AG04449 (cell line): ENCODE results near the gene USP48.

ENCODE experiments used
- CTCF ChIA-PET: fragments of 350-600 bp; formaldehyde crosslinking; extraction: SDS; loops from one replicate; lab custom pipeline; 2021; ENCODE audit warnings: antibody characterized with exemption; lab: Yijun Ruan, JAX
- POLR2A ChIA-PET: fragments of 400-600, 350-600 bp; formaldehyde crosslinking; extraction: SDS; loops from one replicate; lab custom pipeline; 2020; ENCODE audit warnings: antibody characterized with exemption, inconsistent platforms; lab: Yijun Ruan, JAX
- DNase-seq: peaks from one replicate; pipeline ENCODE4 v3.0.0-alpha.2; 2010; ENCODE audit warnings: low read depth, low spot score
- H3K4me3 ChIP-seq: 2 replicates; pipeline ENCODE4 v1.5.1; 2011; ENCODE audit warnings: low read depth, mild to moderate bottlenecking, control low read depth, low read length
- CTCF ChIP-seq: IDR thresholded peaks from one replicate; pipeline ENCODE4 v1.5.1; 2011; ENCODE audit warnings: mild to moderate bottlenecking, moderate library complexity, low read length, control low read depth, inconsistent platforms; ENCODE audit not compliant: insufficient read depth; ENCODE audit errors: missing control alignments

USP48 gene

GRCh38 chr1:21759818-21760217 lies 23.1 kb downstream of the USP48 start:
- POLR2A ChIA-PET = no interaction called here
- no peak for TF ChIP-seq CTCF
- DNase-seq = no peak
- H3K4me3 ChIP-seq = no peak overlapping the region
- CTCF ChIA-PET = no interaction called here

GRCh38 chr1:21759182-21759581 lies 23.8 kb downstream of the USP48 start:
- ChIA-PET CTCF (no interaction called here), POLR2A (no interaction called here)
- no peak overlapping the region for H3K4me3 ChIP-seq

GRCh38 chr1:21758614-21759013 lies 24.3 kb downstream of the USP48 start:
- no peak for DNase-seq
- POLR2A ChIA-PET = no interaction called here
- CTCF ChIA-PET = no interaction called here

More at GRCh38 chr1:21759182-21759581, 23.8 kb downstream of the USP48 start:
- TF ChIP-seq CTCF = no peak
- no peak for DNase-seq

GRCh38 chr1:21756393-21757089 lies 26.4 kb downstream of the USP48 start:
- POLR2A ChIA-PET = no interaction called here
- CTCF ChIA-PET = interaction anchor here (0.6 to 2.7 kb wide), 3 partner anchors 8 to 95 kb away, joined by 3 to 8 read pairs (median 4); no protein-coding TSS in a partner anchor
- no peak for DNase-seq
- TF ChIP-seq CTCF = no peak
- H3K4me3 ChIP-seq = no peak overlapping the region

More at GRCh38 chr1:21758614-21759013, 24.3 kb downstream of the USP48 start:
- no peak overlapping the region for H3K4me3 ChIP-seq
- no peak for TF ChIP-seq CTCF

- no peak overlapping the region for H3K4me3 ChIP-seq
- DNase-seq = no peak
- no peak for TF ChIP-seq CTCF
- CTCF ChIA-PET = interaction anchor here (2.7 kb wide), 1 partner anchor 9 kb away, joined by 8 read pairs; no protein-coding TSS in a partner anchor
- POLR2A ChIA-PET = interaction anchor here (0.7 kb wide), 1 partner anchor 27 kb away, joined by 3 read pairs; no protein-coding TSS in a partner anchor
Observed at GRCh38 chr1:21755067-21755466, 27.9 kb downstream of the USP48 start.

GRCh38 chr1:21754583-21754982 lies 28.4 kb downstream of the USP48 start:
- no peak for TF ChIP-seq CTCF
- no peak overlapping the region for H3K4me3 ChIP-seq
- DNase-seq = no peak
- ChIA-PET POLR2A (no interaction called here), CTCF (interaction anchor here (2.7 kb wide), 1 partner anchor 8 kb away, joined by 8 read pairs; no protein-coding TSS in a partner anchor)
